Neuronal stem cell (in vitro differentiated cells): ENCODE measurements around the gene SLC25A1.

ENCODE experiments used
- DNase-seq: peaks from one replicate; pipeline ENCODE4 v3.0.0-alpha.2; 2013; ENCODE audit warnings: low spot score
- H2AFZ ChIP-seq: one replicate; pipeline ENCODE4 v1.6.1; 2013; ENCODE audit warnings: mild to moderate bottlenecking, low read length, inconsistent platforms
- H2AK5ac ChIP-seq: 2 replicates; pipeline ENCODE4 v1.6.1; 2013; ENCODE audit warnings: low read depth, mild to moderate bottlenecking, inconsistent platforms, low read length, moderate library complexity, mixed read lengths
- H2BK120ac ChIP-seq: 2 replicates; pipeline ENCODE4 v1.6.1; 2013; ENCODE audit warnings: low read depth, mild to moderate bottlenecking, inconsistent platforms, low read length, moderate library complexity, mixed read lengths
- H2BK12ac ChIP-seq: one replicate; pipeline ENCODE4 v1.6.1; 2013; ENCODE audit warnings: low read length, inconsistent platforms
- H2BK15ac ChIP-seq: 2 replicates; pipeline ENCODE4 v1.6.1; 2013; ENCODE audit warnings: mild to moderate bottlenecking, low read length, inconsistent platforms, mixed read lengths
- H2BK5ac ChIP-seq: one replicate; pipeline ENCODE4 v1.6.1; 2013; ENCODE audit warnings: inconsistent platforms, mild to moderate bottlenecking, low read length, moderate library complexity
- H3K14ac ChIP-seq: one replicate; pipeline ENCODE4 v1.6.1; 2013; ENCODE audit warnings: low read length, inconsistent platforms
- H3K18ac ChIP-seq: 2 replicates; pipeline ENCODE4 v1.6.1; 2013; ENCODE audit warnings: low read length, inconsistent platforms
- H3K23ac ChIP-seq: 2 replicates; pipeline ENCODE4 v1.6.1; 2013; ENCODE audit warnings: low read depth, mild to moderate bottlenecking, mixed read lengths, low read length, inconsistent platforms; ENCODE audit not compliant: poor library complexity
- H3K27ac ChIP-seq: replicated peaks from 3 replicates; pipeline ENCODE4 v1.5.1; 2013; ENCODE audit warnings: low read length, inconsistent platforms
- H3K27me3 ChIP-seq, 3 experiments: 2 replicates each; pipeline ENCODE4 v1.6.1; 2013; ENCODE audit warnings: low read length in 3 of 3, mild to moderate bottlenecking in 2 of 3, inconsistent platforms in 1 of 3, low read depth in 1 of 3, mixed read lengths in 1 of 3, moderate library complexity in 1 of 3; ENCODE audit not compliant: control insufficient read depth in 3 of 3, insufficient read depth in 3 of 3
- H3K36me3 ChIP-seq, 2 donors: replicated peaks in 1 of 2; 2 replicates each; pipeline ENCODE4 v1.6.1; 2013; ENCODE audit warnings: low read length in 2 of 2; ENCODE audit not compliant: control insufficient read depth in 2 of 2, insufficient read depth in 2 of 2
- H3K4ac ChIP-seq: 2 replicates; pipeline ENCODE4 v1.6.1; 2013; ENCODE audit warnings: inconsistent platforms, mild to moderate bottlenecking, low read length, moderate library complexity
- H3K4me1 ChIP-seq, 2 donors: 1 replicate in 1 of 2; 2 replicates in 1 of 2; pipeline ENCODE4 v1.6.1; 2013; ENCODE audit warnings: low read length in 2 of 2, low read depth in 1 of 2; ENCODE audit not compliant: control insufficient read depth in 2 of 2, insufficient read depth in 1 of 2
- H3K4me2 ChIP-seq: one replicate; pipeline ENCODE4 v1.6.1; 2013; ENCODE audit warnings: mild to moderate bottlenecking, low read length, inconsistent platforms; ENCODE audit not compliant: insufficient read depth, poor library complexity, severe bottlenecking
- H3K4me3 ChIP-seq, 2 donors: 2 replicates each; pipeline ENCODE4 v1.5.1; 2013; ENCODE audit warnings: low read length in 2 of 2, mild to moderate bottlenecking in 2 of 2, inconsistent platforms in 1 of 2, moderate library complexity in 1 of 2
- H3K79me1 ChIP-seq: one replicate; pipeline ENCODE4 v1.6.1; 2013; ENCODE audit warnings: low read depth, mild to moderate bottlenecking, inconsistent platforms, low read length, moderate library complexity
- H3K9ac ChIP-seq: one replicate; pipeline ENCODE4 v1.6.1; 2013; ENCODE audit warnings: mild to moderate bottlenecking, low read depth, low read length, inconsistent platforms; ENCODE audit not compliant: poor library complexity
- H3K9me3 ChIP-seq, 2 donors: replicated peaks in 1 of 2; 2 replicates each; pipeline versions ENCODE3 to v1.6.1; 2013; ENCODE audit warnings: low read length in 2 of 2, mild to moderate bottlenecking in 2 of 2, inconsistent platforms in 1 of 2, low read depth in 1 of 2, mixed read lengths in 1 of 2, moderate library complexity in 1 of 2; ENCODE audit not compliant: control insufficient read depth in 2 of 2, insufficient read depth in 1 of 2
- H4K8ac ChIP-seq: one replicate; pipeline ENCODE4 v1.6.1; 2013; ENCODE audit warnings: low read depth, mild to moderate bottlenecking, inconsistent platforms, low read length, moderate library complexity
- H4K91ac ChIP-seq: one replicate; pipeline ENCODE4 v1.6.1; 2013; ENCODE audit warnings: low read length, low read depth, mild to moderate bottlenecking, inconsistent platforms; ENCODE audit not compliant: poor library complexity
- WGBS, 2 donors: extraction: QIAGEN DNeasy Blood & Tissue Kit; methylation state at CpG; one replicate each; pipeline ENCODE4 v1.1.7; 2013; ENCODE audit warnings: missing lambda C conversion rate in 2 of 2, mixed read lengths in 1 of 2; ENCODE audit not compliant: insufficient read length in 2 of 2, insufficient replicate concordance in 1 of 2; ENCODE audit errors: extremely low coverage in 2 of 2; 5-methylcytosine and 5-hydroxymethylcytosine counted together

Gene SLC25A1

GRCh38 chr22:19197997-19198865 lies 19.7 kb upstream of the SLC25A1 start:
- Histone ChIP-seq H3K14ac (no peak overlapping the region), H2BK15ac (no peak overlapping the region), H2BK12ac (no peak overlapping the region), H3K4ac (no peak overlapping the region), H3K27me3 (no peaks in the 10 kb centered on the region), H3K36me3 (peaks cover 9 to 10% of the 10 kb centered on the region in 2 donors), H3K4me2 (no peak overlapping the region), H3K9me3 (peaks cover 0 to 2% of the 10 kb centered on the region in 2 donors), H3K18ac (no peak overlapping the region), H3K27ac (no peak overlapping the region), H3K79me1 (no peaks in the 10 kb centered on the region), H3K4me3 (no peak overlapping the region), H3K4me1 (no peaks in the 10 kb centered on the region), H2BK5ac (no peak overlapping the region), H3K9ac (no peak overlapping the region), H2BK120ac (no peak overlapping the region), H3K23ac (no peak overlapping the region), H2AK5ac (no peak overlapping the region), H4K8ac (no peak overlapping the region), H2AFZ (no peak overlapping the region), H4K91ac (no peak overlapping the region)
- no peak for DNase-seq
- no CpG with 5 or more reads among the region's 10 CpGs for WGBS, 2 donors

GRCh38 chr22:19196841-19197612 lies 18.5 kb upstream of the SLC25A1 start:
- H2BK120ac ChIP-seq, result no peak overlapping the region

DNA sequence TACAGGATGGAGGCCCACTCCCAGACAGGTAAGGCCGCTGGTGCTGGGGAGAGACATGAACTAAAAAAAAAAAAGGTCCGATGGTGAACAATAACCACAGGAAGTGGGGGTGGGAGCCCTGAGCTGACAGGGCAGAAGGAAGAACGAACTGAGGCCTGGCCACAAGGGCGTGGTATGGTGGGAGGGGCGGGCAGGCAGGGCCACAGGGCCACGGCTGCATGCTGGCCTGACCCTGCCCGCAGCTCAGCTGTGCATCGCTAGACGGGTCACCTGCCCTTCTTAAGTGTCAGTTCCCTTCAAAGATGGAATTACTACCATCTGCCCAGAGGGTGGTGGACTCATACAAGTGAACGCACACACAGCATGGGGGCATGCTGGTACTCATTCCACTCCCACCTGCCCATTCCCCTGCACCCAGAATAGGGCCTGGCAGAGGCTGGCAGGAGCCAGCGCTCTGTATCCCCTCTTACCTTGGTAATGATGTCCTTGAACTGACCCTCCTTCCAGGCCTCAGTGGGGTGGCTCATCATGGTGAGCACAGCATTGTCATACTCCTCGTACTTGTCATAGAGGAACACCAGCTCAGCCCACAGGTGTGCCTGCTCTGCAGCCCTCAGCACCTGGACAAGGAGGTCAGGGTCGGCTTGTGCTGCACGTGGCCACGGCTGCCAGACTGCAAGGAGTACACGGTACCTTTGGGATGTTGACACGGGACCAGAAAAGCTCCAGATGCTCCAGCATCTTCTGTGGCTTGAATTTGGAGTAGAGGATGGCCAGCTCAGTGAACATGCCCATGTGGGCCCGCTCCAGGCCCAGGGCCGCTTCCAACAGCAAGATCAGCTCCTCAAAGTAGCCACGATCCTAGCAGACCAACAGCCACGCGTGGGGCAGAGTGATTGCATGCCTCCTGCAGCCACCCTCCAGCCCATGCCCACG lies 17.5 kb upstream of the SLC25A1 start:
- Histone ChIP-seq H3K4ac (no peak overlapping the region), H2BK5ac (no peak overlapping the region), H2AK5ac (no peak overlapping the region), H3K18ac (no peak overlapping the region), H3K9me3 (peaks cover 0 to 4% of the 10 kb centered on the region in 2 donors), H2BK15ac (no peak overlapping the region), H4K91ac (no peak overlapping the region), H3K9ac (no peak overlapping the region), H3K27me3 (no peaks in the 10 kb centered on the region), H3K4me2 (no peak overlapping the region), H2BK120ac (no peak overlapping the region), H2BK12ac (no peak overlapping the region), H3K27ac (no peak overlapping the region), H4K8ac (no peak overlapping the region), H3K23ac (peak overlapping the region; percentile 37), H3K4me3 (no peak overlapping the region), H3K36me3 (peaks cover 11 to 13% of the 10 kb centered on the region in 2 donors), H3K4me1 (no peaks in the 10 kb centered on the region), H2AFZ (no peak overlapping the region), H3K79me1 (no peaks in the 10 kb centered on the region), H3K14ac (no peak overlapping the region)
- no CpG with 5 or more reads among the region's 23 CpGs for WGBS, 2 donors
- DNase-seq, result no peak

More at GRCh38 chr22:19196841-19197612, 18.5 kb upstream of the SLC25A1 start:
- H3K14ac ChIP-seq, result peak overlapping the region; percentile 33
- H3K4me1 ChIP-seq, result no peaks in the 10 kb centered on the region
- H3K23ac ChIP-seq, result no peak overlapping the region
- H2BK12ac ChIP-seq, result no peak overlapping the region
- H3K27ac ChIP-seq, result no peak overlapping the region
- peaks cover 11 to 13% of the 10 kb centered on the region in 2 donors for H3K36me3 ChIP-seq
- H3K18ac ChIP-seq, result no peak overlapping the region
- no peak overlapping the region for H2BK15ac ChIP-seq
- no peak overlapping the region for H2AK5ac ChIP-seq
- no peak overlapping the region for H3K4me3 ChIP-seq
- H2BK5ac ChIP-seq, result no peak overlapping the region
- no peak overlapping the region for H3K4ac ChIP-seq
- no peak overlapping the region for H2AFZ ChIP-seq
- H4K8ac ChIP-seq, result no peak overlapping the region
- H3K9ac ChIP-seq, result peak overlapping the region; percentile 9
- peaks cover 0 to 4% of the 10 kb centered on the region in 2 donors for H3K9me3 ChIP-seq
- no peaks in the 10 kb centered on the region for H3K79me1 ChIP-seq
- H4K91ac ChIP-seq, result no peak overlapping the region
- H3K27me3 ChIP-seq, result no peaks in the 10 kb centered on the region
- WGBS, 2 donors, result no CpG with 5 or more reads among the region's 11 CpGs
- DNase-seq, result no peak
- H3K4me2 ChIP-seq, result no peak overlapping the region
